HepG2 (cell line): ENCODE results near the gene MYO18B. TPM values are rescaled to one million over a fixed set of nuclear protein-coding genes. Genes with fewer than 3 reads are reported as not detected.

ENCODE experiments used
- DMAP1 ChIP-seq: IDR thresholded peaks from 2 replicates; pipeline ENCODE4 v1.6.1; 2016
- HNRNPK ChIP-seq: fragments of 200-400 bp; formaldehyde crosslinking; IDR thresholded peaks from 2 replicates; pipeline ENCODE4 v1.6.1; 2018; ENCODE audit warnings: low read length, low read depth, moderate library complexity, mild to moderate bottlenecking; ENCODE audit not compliant: poor library complexity, severe bottlenecking
- HNRNPUL1 ChIP-seq: fragments of 200-400 bp; formaldehyde crosslinking; IDR thresholded peaks from 2 replicates; pipeline ENCODE4 v1.6.1; 2017; ENCODE audit warnings: low read depth, mild to moderate bottlenecking, low read length, moderate library complexity
- NCOA5 ChIP-seq: sonication (generic); formaldehyde crosslinking; IDR thresholded peaks from 2 replicates; pipeline ENCODE4 v1.4.0; 2020; ENCODE audit warnings: missing genetic modification reagents
- NFRKB ChIP-seq: fragments of 450-650 bp; IDR thresholded peaks from 2 replicates; pipeline ENCODE4 v1.6.1; 2017
- PLRG1 ChIP-seq: fragments of 450-650 bp; conservative IDR thresholded peaks from 2 replicates; pipeline ENCODE4 v1.6.1; 2016
- RFXANK ChIP-seq: IDR thresholded peaks from 2 replicates; pipeline ENCODE4 v1.6.1; 2016
- SRSF4 ChIP-seq: fragments of 200-400 bp; formaldehyde crosslinking; IDR thresholded peaks from one replicate; pipeline ENCODE4 v1.6.1; 2018; ENCODE audit warnings: mild to moderate bottlenecking, low read depth, low read length, moderate library complexity; ENCODE audit not compliant: poor library complexity, severe bottlenecking
- ZFP82 ChIP-seq: sonication (generic); formaldehyde crosslinking; IDR thresholded peaks from 2 replicates; pipeline ENCODE4 v1.5.1; 2020; ENCODE audit warnings: mild to moderate bottlenecking, missing genetic modification reagents, borderline replicate concordance
- ZNF441 ChIP-seq: sonication (generic); formaldehyde crosslinking; IDR thresholded peaks from 2 replicates; pipeline ENCODE4 v1.7.0; 2021; ENCODE audit warnings: missing genetic modification reagents, borderline replicate concordance
- ZNF75D ChIP-seq: sonication (generic); formaldehyde crosslinking; IDR thresholded peaks from 2 replicates; pipeline ENCODE4 v1.8.1; 2023; ENCODE audit warnings: missing genetic modification reagents, mild to moderate bottlenecking, borderline replicate concordance
- ZSCAN25 ChIP-seq: sonication (generic); formaldehyde crosslinking; IDR thresholded peaks from 2 replicates; pipeline ENCODE4 v1.8.0; 2022; ENCODE audit warnings: mild to moderate bottlenecking, missing genetic modification reagents
- ZSCAN30 ChIP-seq: sonication (generic); formaldehyde crosslinking; IDR thresholded peaks from 2 replicates; pipeline ENCODE4 v1.5.0; 2020; ENCODE audit warnings: mild to moderate bottlenecking, missing genetic modification reagents
- polyA plus RNA-seq, 8 experiments: library from polyadenylated mRNA; depleted of rRNA in 3 of 8; stranded (reverse) in 7 of 8; unstranded in 1 of 8; fragments of >200 nt; fragmentation: Illumina TruSeq in 4 of 8; extraction: Trizol in 4 of 8; gene quantifications; 2 replicates each; pipeline versions ENCODE4 v1.2.1 to v1.2.3, GENCODE V29; 2011 to 2016; ENCODE audit warnings: low read depth in 4 of 8, missing spikeins in 1 of 8, mixed read lengths in 1 of 8; ENCODE audit not compliant: insufficient read depth in 1 of 8
- total RNA-seq, 5 experiments: library from RNA; depleted of rRNA; stranded (reverse); fragments of >200 nt; fragmentation: Illumina TruSeq; extraction: Trizol; gene quantifications; 2 replicates each; pipeline ENCODE4 v1.2.3, GENCODE V29; 2016; ENCODE audit warnings: low read depth in 1 of 5
- TF ChIP-seq, protein P1 (sequence below): sonication (generic); formaldehyde crosslinking; IDR thresholded peaks from 2 replicates; pipeline ENCODE4 v1.5.1; 2020; ENCODE audit warnings: mild to moderate bottlenecking, missing genetic modification reagents, moderate library complexity
- TF ChIP-seq, protein P2 (sequence below): sonication (generic); formaldehyde crosslinking; IDR thresholded peaks from 2 replicates; pipeline ENCODE4 v1.5.0; 2020; ENCODE audit warnings: mild to moderate bottlenecking, missing genetic modification reagents, borderline replicate concordance
- TF ChIP-seq, protein P3 (sequence below), 2 experiments: IDR thresholded peaks; 2 replicates each; pipeline ENCODE4 v1.6.1; 2011 to 2012; ENCODE audit warnings: low read length in 2 of 2, borderline replicate concordance in 1 of 2, low read depth in 1 of 2, mild to moderate bottlenecking in 1 of 2, moderate library complexity in 1 of 2
- TF ChIP-seq, protein P4 (sequence below): sonication (generic); formaldehyde crosslinking; IDR thresholded peaks from 2 replicates; pipeline ENCODE4 v1.4.0; 2020; ENCODE audit warnings: mild to moderate bottlenecking, missing genetic modification reagents
- TF ChIP-seq, protein P5 (sequence below): IDR thresholded peaks from 2 replicates; pipeline ENCODE4 v1.6.1; 2016

MYO18B gene
- total and polyA plus RNA-seq, 2 of the 13 experiments (the other 11 are each of a cell fraction or from before 2014, with no cell fraction given), result 0.01 TPM; not detected in 1

DNA sequence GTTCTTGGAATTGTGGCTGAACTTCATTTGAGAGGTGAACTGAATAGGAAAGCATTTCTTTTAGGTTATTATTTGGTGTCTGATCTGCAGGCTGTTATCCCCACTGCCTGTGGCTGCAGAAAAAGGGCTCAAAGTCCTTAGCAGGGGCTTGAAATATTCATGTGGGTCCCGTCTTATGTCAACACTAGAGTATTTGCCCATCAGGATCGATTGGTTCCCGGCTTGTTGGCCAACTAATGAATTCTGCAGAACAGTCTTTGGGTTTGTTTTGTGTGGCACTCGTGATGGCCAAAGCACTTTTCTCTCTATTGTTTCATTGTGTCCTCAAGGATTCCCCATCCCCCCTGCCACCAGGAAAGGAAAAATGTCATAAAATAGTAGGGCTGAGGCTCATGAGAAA lies 211.9 kb downstream of the MYO18B start (continued):
- TF ChIP-seq NCOA5 (CRISPR knock-in tag) (no peak), DMAP1 (CRISPR knock-in tag) (no peak), HNRNPUL1 (no peak), ZSCAN30 (no peak), SRSF4 (no peak), HNRNPK (no peak), NFRKB (no peak), RFXANK (CRISPR knock-in tag) (no peak), ZNF75D (no peak), ZSCAN25 (CRISPR knock-in tag) (peak; percentile 63; the same call in 1 of the 2 replicates), PLRG1 (no peak), ZNF441 (CRISPR knock-in tag) (0 out of 2 replicates have a peak, but pooled peaks have one; percentile 26), ZFP82 (no peak)
- TF ChIP-seq, protein P1, sequence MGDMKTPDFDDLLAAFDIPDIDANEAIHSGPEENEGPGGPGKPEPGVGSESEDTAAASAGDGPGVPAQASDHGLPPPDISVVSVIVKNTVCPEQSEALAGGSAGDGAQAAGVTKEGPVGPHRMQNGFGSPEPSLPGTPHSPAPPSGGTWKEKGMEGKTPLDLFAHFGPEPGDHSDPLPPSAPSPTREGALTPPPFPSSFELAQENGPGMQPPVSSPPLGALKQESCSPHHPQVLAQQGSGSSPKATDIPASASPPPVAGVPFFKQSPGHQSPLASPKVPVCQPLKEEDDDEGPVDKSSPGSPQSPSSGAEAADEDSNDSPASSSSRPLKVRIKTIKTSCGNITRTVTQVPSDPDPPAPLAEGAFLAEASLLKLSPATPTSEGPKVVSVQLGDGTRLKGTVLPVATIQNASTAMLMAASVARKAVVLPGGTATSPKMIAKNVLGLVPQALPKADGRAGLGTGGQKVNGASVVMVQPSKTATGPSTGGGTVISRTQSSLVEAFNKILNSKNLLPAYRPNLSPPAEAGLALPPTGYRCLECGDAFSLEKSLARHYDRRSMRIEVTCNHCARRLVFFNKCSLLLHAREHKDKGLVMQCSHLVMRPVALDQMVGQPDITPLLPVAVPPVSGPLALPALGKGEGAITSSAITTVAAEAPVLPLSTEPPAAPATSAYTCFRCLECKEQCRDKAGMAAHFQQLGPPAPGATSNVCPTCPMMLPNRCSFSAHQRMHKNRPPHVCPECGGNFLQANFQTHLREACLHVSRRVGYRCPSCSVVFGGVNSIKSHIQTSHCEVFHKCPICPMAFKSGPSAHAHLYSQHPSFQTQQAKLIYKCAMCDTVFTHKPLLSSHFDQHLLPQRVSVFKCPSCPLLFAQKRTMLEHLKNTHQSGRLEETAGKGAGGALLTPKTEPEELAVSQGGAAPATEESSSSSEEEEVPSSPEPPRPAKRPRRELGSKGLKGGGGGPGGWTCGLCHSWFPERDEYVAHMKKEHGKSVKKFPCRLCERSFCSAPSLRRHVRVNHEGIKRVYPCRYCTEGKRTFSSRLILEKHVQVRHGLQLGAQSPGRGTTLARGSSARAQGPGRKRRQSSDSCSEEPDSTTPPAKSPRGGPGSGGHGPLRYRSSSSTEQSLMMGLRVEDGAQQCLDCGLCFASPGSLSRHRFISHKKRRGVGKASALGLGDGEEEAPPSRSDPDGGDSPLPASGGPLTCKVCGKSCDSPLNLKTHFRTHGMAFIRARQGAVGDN (CRISPR knock-in tag), result no peak
- TF ChIP-seq, protein P2, sequence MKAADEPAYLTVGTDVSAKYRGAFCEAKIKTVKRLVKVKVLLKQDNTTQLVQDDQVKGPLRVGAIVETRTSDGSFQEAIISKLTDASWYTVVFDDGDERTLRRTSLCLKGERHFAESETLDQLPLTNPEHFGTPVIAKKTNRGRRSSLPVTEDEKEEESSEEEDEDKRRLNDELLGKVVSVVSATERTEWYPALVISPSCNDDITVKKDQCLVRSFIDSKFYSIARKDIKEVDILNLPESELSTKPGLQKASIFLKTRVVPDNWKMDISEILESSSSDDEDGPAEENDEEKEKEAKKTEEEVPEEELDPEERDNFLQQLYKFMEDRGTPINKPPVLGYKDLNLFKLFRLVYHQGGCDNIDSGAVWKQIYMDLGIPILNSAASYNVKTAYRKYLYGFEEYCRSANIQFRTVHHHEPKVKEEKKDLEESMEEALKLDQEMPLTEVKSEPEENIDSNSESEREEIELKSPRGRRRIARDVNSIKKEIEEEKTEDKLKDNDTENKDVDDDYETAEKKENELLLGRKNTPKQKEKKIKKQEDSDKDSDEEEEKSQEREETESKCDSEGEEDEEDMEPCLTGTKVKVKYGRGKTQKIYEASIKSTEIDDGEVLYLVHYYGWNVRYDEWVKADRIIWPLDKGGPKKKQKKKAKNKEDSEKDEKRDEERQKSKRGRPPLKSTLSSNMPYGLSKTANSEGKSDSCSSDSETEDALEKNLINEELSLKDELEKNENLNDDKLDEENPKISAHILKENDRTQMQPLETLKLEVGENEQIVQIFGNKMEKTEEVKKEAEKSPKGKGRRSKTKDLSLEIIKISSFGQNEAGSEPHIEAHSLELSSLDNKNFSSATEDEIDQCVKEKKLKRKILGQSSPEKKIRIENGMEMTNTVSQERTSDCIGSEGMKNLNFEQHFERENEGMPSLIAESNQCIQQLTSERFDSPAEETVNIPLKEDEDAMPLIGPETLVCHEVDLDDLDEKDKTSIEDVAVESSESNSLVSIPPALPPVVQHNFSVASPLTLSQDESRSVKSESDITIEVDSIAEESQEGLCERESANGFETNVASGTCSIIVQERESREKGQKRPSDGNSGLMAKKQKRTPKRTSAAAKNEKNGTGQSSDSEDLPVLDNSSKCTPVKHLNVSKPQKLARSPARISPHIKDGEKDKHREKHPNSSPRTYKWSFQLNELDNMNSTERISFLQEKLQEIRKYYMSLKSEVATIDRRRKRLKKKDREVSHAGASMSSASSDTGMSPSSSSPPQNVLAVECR (CRISPR knock-in tag), result no peak; the same call in 1 of the 2 replicates
- TF ChIP-seq, protein P3, sequence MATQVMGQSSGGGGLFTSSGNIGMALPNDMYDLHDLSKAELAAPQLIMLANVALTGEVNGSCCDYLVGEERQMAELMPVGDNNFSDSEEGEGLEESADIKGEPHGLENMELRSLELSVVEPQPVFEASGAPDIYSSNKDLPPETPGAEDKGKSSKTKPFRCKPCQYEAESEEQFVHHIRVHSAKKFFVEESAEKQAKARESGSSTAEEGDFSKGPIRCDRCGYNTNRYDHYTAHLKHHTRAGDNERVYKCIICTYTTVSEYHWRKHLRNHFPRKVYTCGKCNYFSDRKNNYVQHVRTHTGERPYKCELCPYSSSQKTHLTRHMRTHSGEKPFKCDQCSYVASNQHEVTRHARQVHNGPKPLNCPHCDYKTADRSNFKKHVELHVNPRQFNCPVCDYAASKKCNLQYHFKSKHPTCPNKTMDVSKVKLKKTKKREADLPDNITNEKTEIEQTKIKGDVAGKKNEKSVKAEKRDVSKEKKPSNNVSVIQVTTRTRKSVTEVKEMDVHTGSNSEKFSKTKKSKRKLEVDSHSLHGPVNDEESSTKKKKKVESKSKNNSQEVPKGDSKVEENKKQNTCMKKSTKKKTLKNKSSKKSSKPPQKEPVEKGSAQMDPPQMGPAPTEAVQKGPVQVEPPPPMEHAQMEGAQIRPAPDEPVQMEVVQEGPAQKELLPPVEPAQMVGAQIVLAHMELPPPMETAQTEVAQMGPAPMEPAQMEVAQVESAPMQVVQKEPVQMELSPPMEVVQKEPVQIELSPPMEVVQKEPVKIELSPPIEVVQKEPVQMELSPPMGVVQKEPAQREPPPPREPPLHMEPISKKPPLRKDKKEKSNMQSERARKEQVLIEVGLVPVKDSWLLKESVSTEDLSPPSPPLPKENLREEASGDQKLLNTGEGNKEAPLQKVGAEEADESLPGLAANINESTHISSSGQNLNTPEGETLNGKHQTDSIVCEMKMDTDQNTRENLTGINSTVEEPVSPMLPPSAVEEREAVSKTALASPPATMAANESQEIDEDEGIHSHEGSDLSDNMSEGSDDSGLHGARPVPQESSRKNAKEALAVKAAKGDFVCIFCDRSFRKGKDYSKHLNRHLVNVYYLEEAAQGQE (IDR thresholded peaks at IDR 0.05; ENCODE audit: borderline replicate concordance in 1 of 2, low read depth in 1 of 2, low read length in 2 of 2), result peak in 1 of 2 experiments; percentile 58; a peak in 1 of 4 replicates
- TF ChIP-seq, protein P4, sequence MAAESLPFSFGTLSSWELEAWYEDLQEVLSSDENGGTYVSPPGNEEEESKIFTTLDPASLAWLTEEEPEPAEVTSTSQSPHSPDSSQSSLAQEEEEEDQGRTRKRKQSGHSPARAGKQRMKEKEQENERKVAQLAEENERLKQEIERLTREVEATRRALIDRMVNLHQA, result no peak
- TF ChIP-seq, protein P5, sequence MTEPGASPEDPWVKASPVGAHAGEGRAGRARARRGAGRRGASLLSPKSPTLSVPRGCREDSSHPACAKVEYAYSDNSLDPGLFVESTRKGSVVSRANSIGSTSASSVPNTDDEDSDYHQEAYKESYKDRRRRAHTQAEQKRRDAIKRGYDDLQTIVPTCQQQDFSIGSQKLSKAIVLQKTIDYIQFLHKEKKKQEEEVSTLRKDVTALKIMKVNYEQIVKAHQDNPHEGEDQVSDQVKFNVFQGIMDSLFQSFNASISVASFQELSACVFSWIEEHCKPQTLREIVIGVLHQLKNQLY, result no peak
